HG03342 (cell line): ENCODE data around the gene CDH19.

Source experiments
- ATAC-seq: cut with Tn5 transposase; IDR thresholded peaks from one replicate; pipeline ENCODE4 v1.9.1; 2021; ENCODE audit warnings: mild to moderate bottlenecking, moderate library complexity; ENCODE audit not compliant: unreplicated experiment

Gene CDH19

DNA sequence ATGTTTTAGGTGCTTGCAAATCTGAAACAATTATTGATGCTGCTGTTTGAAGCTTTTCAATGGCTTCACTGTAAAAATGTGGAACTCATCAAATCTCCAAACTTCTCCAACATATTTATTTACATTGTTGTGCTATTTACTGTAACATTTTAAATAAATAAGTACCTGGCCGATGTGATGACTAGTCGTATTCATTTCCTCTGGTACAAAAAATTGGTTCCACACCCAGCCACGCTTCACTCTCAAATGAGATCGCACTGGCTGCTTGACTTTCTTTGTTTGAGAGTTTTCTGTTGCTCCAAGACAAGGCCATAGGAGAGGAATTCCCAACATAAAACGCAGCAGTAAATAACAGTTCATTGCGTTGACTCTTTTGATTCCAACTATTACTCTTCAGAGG lies 32.0 kb downstream of the CDH19 start:
- no peak for ATAC-seq

DNA sequence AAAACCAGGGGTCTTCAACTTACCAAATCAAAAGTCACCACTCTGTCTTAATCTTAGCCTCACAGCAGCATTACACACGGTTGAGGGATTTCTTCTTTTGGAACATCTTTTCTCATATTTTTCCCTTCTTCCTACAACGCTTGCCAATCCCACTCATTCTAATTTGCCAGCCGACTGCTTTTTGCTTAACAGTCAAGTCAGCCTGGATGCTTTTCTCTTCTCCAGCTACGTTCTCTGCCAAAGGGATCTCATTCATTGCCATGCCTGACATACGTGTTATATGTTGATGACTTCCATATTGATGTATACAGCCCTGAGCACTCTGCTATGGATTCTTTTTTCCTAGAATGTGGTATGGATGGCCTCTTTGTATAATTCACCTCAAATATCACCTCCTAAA lies 37.3 kb downstream of the CDH19 start:
- no peak for ATAC-seq

DNA sequence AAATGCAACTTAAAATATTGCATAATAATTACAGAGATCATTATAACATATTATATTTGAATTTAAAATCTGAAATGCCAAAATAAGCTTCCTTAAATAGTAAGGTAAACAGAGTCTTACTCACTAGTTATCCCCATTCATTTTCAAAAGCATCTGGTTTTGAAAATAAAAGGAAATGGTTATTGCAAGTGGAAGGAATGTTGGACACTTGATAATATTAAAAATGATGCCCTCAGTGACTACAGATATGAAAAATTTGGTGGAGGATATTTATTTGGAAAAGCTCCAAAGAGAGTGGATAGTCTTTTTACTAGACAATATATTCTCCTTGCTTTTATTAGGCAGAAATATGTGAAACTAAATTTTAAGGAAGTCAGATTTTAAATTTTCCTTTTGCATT lies 39.7 kb downstream of the CDH19 start:
- no peak for ATAC-seq

DNA sequence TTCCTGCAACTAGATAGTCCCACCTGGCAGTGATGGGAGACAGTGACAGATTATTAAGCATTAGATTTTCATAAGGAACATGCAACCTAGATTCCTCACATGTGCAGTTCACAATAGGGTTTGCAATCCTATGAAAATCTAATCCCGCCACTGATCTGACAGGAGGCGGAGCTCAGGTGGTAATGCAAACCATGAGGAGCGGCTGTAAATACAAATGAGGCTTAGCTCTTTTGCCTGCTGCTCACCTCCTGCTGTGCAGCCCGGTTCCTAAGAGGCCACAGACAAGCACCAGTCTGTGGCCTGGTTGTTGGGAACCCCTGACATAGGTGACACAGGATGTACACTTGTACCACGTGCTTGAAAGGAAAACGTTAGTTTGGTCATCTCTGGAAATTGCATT lies 41.6 kb downstream of the CDH19 start:
- no peak for ATAC-seq

DNA sequence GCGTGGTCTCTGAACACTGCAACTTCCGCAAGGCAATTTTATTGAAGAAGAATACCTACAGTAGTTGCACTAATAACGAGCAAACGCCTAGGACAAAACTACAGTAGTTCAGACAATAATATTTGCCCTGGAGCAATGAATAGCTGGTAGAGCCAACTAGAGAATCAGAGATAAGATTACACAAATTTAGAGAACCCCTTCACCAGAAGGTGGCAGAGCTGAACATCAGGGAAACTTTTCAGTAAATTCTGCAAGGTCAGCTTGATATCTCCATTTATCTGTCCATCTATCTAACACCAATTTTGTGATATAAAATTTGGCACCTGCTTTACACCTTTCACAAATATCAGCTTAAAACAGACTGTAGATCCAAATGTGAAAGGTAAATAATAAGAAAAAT lies 43.8 kb downstream of the CDH19 start:
- ATAC-seq, result no peak

DNA sequence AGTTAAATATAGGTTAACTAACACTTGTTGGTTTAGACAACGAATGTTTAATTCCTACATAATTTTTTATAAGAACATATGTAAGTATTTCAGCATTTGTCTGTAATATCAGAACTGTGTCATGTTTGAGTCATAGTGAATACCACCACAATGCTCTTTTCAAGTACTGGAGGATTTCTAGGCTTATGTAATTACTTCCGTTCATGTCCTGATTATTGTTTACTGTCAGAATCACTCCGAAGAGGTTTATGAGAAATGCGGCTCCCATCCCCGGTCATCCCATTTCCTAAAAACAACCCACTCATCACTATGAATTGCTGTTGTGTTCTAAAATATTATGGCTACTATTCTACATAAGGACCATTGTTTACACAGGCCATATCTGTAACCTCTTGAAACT lies 45.1 kb downstream of the CDH19 start:
- ATAC-seq, result no peak

DNA sequence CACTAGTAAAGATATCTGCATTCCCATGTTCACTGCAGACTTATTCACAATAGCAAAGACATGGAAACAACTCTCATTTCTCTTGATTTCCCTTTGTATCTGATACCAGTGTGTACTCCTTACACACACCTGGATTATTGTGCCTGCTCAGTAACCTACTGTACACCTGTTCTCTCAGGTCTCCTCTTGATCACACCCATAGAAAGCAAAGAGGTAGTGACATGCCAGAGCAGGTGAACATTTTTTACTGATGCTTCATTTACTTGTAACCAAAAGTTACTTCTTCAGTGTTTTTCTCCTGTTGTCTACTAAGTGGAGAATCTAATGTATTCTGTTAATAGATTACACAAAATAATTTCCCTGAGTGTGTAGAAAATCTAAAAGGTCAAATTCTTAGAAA lies 46.8 kb downstream of the CDH19 start:
- no peak for ATAC-seq

DNA sequence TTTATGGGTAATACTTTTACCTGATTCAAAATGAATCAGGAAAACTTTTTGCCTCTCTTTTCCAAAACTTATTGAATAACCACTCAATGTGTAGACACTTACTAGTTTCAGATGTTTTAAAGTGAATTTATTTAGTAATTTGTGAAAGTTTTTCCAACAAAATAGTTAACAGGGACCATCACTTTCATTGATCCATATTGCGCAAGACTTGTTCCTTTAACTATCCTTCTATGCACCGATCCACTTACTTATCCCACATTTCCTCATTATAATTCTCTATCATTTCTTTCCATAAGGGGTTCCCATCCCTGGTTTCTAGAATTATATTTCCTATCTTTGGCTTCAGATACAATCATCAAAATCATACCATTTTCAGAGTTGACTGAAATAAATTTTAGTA lies 48.3 kb downstream of the CDH19 start:
- no peak for ATAC-seq

DNA sequence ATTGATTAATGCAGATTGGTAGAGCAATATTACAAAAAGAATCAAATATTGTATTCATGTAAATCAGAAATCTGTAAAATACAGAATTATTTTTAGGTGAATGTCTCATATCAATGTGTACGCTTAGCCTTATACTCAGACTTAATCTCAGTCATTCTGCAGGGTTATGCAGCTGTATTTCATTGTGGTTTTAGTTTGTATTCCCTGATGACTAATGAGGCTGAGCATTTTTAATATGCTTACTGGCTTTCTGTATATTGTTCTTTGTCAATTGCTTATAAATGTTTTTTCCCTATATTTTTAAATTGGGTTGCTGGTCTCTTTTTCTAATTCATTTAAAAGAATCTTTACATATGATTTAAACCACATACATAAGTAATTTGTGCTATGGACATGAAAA lies 50.1 kb downstream of the CDH19 start:
- no peak for ATAC-seq

DNA sequence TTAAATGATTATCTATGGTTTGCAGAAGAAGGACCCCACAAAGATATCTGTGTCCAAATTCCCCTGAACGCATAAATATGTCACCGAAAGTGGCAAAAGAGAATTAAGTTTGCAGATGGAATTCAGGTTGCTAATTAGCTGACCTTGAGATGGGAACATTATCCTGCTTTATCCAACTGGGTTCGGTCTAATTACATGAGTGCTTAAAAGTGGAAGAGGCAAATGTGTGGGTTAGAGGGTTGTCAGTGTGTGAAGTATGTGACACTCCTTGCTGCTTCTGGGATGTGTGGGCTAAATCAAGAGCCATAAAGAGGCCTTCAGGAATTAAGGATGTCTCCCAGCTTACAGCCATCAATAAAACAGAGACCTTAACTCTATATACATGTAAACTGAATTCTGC lies 53.5 kb downstream of the CDH19 start:
- ATAC-seq, result no peak

DNA sequence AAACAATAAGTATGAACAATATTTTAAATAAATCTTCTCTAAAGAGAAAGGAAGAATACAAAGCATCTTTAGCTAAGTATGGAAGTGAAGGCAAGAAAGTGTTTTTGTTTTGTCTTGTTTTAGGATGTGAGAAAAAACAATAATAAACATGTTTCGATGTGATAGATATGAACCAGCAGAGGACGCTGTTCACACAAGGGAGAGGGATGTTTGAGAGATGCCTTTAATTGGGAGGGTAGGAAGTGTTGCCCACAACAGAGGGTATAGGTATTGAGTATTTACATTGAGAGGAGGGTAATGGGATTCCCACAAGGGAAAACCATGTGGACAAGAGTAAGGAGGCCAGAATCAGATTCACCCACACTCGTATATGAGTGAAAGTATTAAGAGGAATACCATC lies 55.1 kb downstream of the CDH19 start:
- ATAC-seq, result peak; percentile 77

DNA sequence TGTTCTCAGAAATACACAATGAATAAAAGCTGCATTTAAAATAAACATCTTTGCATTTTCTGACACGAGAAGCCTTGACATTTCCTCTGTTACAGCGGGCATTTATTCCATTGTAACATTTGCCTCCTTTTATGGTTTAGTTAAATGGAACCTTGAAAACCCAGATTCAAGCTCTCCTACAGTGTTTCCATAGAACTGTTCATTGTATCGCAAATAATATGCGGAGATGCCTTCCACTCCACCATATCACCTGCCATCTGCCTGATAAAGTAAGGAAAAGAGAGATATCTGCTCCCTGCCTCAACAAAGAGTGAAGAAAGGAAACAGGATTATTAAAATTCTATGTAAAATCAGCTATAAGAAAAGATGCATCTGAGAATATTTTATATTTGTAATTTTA lies 69.8 kb downstream of the CDH19 start:
- ATAC-seq, result no peak

DNA sequence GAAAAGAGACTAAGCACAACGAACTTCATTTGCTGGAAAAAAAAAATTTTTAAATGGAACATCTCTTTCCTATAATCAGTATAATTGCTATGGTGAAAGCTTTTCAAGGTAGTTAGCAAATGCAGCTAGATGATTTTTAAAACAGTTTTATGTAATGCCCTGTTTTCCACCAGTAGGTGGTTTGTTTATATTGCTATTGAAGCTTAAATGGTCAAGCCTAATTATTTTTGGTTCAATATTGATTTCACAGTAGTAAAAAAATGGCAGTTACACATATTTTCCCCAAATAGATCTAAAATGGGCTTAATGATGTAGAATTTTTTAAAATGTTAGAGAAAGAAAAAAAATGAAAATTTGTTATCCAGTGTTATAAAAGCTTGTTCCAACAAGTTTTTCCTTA lies 70.2 kb downstream of the CDH19 start:
- ATAC-seq, result no peak

DNA sequence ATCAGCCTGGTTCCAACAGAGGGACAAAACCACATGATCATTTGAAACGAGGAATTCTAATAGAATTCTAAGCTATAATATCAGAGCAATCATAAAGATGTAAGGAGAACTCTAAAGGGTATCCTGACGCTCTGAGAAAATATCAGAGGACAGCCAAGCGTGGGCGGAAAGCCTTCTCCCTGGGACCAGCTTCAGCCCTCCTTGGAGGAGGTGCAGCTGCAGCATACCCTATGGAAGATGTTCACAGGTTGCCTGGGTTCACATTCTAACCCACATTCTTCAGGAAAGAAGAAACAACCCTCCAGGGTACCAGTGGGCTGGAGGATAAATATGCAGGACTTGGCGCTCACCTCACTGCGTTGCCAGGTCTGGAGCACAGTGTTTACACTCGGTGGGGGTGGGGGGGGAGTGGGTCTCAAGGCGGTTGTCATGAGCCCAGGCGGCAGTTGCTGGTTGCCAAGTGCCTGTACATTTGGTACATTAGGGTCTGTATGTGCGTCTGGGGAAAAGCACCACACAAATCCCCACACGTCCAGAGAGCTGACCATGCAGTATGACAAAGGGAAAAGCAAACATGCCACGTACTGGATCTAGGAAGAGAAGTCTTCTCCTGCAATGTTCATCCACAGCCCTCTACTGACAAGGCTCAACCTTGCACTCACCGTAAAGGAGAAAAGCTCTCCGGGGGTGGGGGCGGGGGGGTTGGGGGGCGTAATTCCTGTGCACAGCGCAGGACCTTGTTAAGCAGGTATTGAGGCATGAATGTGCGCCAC lies 80.5 kb downstream of the CDH19 start:
- ATAC-seq, result no peak

DNA sequence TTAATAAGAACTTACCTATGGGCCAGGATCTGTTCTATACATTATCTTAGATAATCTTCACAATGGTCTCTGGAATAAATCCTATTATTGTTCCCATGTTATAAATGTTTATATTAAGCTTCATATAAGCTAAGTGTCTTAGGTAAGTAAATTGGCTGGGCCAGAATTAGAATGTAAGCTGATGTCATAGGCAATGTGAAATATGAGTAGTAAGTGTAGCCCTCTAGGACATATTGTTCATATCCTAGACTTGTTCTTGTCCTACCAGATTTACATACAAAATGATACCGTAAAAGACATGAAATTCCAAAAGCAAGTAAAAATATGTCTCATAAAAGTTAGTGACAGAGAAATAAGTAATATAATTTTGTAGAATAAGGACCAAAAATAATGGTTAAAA lies 89.9 kb downstream of the CDH19 start:
- ATAC-seq, result no peak

DNA sequence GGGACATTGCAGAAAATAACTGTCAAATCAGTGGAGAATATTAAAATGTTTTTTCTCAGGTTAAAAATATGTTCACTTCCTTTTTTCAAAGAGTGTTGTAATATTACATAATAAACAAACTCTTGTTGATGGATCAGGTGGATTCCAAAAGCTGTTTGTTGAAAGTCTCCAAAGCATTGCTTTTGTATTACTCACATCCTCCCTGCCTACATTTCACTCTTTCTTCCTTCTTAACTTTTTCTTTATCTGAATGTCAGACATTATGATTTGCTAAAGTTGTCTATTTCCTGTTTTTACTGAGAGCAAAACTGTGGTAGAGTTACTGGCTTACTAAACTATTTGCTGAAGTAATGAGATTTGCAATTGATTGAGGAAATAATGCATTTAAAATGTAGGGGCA lies 92.1 kb downstream of the CDH19 start:
- no peak for ATAC-seq

DNA sequence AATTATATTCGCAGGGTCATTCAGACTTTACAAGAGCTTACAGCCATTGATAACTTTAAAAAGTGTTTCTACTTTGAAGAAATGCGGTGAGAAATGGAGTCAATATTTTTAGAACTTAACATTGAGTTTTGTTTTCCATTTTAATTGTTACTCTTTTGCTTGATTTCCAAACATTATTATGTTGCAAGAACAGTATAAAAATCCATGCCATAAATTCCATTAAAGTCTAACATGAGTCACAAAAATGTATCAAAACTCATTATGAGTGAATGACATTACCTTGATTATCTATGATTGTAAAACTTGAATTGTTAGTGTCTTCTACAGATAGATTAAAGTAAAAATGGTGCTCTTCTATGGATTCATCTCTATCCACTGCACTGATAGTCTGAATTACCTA lies 92.6 kb downstream of the CDH19 start:
- ATAC-seq, result no peak

DNA sequence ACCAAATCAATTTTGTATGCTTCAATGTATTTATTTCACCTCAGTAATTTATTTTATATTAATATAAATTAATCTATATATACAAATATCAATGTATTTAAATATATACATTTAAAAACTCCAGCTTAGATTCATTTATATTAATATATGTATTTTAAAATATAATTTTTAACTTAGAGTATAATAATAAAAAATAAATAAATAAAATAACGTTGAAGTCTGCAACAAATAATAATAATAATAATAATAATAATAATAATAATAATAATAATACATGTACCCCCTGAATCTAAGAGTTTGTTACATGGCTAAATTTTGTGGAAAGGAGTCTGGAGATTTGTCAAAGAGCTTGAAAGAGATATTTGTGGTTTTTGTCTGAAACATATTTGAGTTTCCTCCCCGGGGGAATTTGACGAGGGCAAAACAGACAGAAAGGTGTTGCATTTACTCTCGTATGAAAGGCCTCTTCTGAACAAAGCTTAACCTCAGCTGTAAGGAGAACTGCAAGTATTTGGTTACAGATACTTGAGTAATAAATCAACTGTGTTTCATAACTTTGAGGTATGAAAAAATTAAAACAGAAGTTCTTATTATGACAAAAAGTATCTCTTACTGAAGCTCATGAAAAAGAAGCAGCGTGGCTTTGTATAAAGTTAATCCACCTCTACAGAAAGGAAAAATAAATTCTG lies 93.4 kb downstream of the CDH19 start:
- ATAC-seq, result no peak

DNA sequence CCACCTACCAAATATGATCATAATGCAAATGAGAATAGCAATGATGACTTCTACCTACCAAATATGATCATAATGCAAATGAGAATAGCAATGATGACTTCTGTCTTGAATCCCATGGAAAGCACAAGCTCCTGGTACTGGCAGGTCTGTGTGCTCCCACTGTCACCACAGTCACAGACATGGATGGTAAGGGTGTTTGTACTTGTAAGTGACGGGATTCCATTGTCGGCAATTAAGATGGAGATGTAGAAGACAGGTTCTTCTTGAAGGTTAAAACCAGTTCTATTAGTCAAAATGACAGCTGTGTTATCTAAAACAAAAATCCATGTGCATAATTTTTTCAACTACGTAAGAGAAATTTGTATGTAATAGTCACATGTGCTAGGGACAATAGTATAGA lies 95.0 kb downstream of the CDH19 start:
- no peak for ATAC-seq

DNA sequence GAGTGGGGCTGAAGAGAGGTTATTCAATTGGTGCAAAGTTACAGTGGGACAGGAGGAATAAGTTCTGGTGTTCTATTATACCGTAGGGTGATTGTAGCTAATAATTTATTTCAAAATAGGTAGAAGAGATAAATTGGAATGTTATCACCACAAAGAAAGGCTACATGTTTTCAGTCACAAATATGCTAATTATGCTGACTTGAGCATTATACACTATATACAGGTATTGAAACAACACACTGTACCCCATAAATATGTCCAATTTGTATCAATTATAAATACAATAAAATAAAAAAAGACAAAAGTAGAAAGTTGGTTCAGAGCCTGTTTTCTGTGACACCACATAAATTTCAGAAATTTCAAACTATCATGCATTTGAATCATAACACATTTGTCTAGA lies 97.7 kb downstream of the CDH19 start:
- ATAC-seq, result no peak

DNA sequence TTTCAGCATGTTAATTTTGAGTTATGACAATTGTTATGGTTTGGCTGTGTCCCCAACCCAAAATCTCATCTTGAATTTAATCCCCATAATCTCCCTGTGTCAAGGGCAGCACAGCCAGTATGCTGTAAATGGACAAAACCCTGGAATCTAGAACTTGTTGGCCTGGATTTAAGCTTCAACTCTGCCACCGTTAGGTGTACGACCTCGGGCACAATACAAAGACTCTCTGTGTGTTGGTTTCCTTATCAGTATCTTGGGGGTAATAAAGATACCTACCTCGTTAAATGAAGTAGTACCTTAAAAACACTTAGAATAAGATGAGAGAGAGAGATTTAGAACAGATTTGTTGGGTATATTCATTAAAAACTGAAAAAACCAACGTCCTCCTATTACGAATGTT lies 106.5 kb downstream of the CDH19 start:
- no peak for ATAC-seq

DNA sequence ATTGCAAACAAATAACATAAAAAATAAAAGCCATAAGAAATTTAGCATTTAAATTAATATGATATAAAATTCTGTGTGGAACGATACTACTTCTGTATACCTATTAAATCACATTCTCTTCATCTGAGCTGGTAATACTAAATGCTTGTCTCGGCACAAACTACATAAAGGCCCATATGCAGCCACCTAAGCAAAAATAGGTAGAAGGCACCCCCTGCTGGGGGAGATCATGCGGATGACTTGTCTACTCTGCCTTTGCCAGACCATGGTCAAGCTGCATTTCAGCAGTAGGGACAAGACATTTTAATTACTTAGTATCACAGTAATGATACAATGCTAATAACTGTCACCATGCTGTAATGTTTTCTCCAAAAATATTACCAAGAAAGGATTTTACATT lies 108.0 kb downstream of the CDH19 start:
- peak; percentile 71 for ATAC-seq

DNA sequence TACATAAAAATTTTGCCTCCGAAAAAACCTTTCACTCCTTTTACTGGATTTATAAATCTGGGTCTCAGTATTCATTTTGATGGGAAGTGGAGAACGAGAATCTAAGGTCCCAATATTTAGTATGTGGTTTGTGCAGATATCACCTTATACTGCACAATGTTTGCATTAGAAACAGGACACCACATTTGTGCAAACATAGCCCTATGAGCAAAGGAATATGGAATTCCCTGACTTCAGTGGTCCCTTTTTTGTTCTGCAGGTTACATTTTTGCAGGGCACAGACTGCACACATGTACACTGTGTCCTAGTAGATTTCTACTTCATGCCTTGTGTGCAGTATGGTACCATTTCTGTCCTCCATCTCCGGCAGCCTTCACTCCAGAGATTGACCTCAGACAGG lies 130.0 kb downstream of the CDH19 start:
- no peak for ATAC-seq
